OCI-LY7 (cell line): ENCODE results near the gene STH.

ENCODE experiments used
- CTCF ChIP-seq: fragments of 200-600 bp; sonication (generic); conservative IDR thresholded peaks from 2 replicates; pipeline ENCODE4 v1.5.1; 2014; ENCODE audit warnings: mild to moderate bottlenecking, antibody characterized with exemption, low read length, moderate library complexity, mixed read lengths
- EZH2phosphoT487 ChIP-seq: fragments of 200-600 bp; sonication (generic); IDR thresholded peaks from 2 replicates; pipeline ENCODE4 v1.6.1; 2018; ENCODE audit warnings: low read depth, borderline replicate concordance, mild to moderate bottlenecking, mixed run types, antibody characterized with exemption, low read length, moderate library complexity, mixed read lengths

DNA sequence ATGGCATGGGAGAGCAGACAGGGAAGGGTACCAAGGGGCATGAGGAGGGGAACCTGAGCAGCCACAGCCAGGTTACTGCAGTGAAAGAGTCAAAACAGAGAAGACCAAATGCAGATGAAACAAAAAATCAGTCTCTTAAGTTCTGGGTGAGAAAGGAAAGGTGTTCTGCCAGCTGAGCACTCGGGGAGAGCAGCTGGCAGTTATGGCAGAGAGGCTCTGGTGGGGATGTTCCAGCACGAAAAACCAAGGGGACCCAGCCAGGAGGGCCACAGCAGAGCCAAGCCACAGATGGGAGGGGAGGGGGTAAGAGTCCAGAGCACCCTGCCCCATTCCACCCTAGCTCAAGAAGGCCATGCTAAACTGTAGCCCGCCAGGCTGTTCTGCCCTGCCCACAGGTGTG lies 31.7 kb downstream of the STH start:
- TF ChIP-seq CTCF (no peak), EZH2phosphoT487 (no peak)
